T-helper 9 cell (primary cell): Measurements from ENCODE around the gene HHEX.
"Not testable (repeated sequence)": the region's sequence is repeated elsewhere in the genome, so short reads cannot be mapped to it uniquely, and the experiment has no call there.

Experiments used
- DNase-seq: peaks from one replicate; pipeline ENCODE4 v3.0.0-alpha.2; 2020
- total RNA-seq, 2 donors: gene quantifications; one replicate each; lab custom pipeline; 2026; lab: John Stamatoyannopoulos, UW

Gene HHEX
- total RNA-seq, result 0.97 to 1.5 reads per million in 2 donors

DNA sequence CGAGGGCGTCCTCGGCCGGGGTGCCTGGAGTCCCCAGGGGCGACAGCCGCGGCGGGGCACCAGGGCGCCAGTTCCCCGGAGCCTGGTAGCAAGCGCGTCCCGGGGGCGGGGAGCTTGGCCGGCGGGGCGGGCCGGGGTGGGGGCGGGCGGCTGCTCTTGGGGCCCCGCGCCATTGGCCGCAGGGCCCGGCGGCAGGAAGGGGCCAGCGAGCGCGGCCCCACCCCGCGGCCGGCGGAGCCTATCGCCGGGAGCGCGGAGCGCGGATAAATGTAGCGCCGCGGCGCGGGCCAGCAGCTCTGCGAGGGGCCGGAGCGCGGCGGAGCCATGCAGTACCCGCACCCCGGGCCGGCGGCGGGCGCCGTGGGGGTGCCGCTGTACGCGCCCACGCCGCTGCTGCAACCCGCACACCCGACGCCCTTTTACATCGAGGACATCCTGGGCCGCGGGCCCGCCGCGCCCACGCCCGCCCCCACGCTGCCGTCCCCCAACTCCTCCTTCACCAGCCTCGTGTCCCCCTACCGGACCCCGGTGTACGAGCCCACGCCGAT, at the start of gene HHEX:
TSS of gene HHEX (plus strand) at position 293 of the 548 bp plus-strand sequence. CDS start at position 325, 32 bp downstream.
- peak; percentile 22 for DNase-seq

DNA sequence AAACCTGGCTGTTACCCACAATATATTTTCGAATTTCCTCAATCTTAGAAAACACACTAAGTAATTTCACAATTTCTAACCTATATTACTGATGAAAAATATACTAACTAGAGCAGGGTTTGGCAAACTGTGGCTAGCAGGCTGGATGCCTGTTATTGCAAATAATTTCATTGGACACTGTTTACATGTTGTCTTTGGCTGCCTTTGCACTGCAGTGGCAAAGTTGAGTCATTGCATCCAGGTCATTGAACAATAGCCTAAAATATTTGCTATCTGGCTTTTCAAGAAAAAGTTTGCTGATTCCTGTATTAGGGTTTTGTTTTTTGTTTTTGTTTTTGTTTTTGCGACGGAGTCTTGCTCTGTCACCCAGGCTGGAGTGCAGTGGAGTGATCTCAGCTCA, 49.6 kb upstream of the HHEX start:
- DNase-seq, result no peak

DNA sequence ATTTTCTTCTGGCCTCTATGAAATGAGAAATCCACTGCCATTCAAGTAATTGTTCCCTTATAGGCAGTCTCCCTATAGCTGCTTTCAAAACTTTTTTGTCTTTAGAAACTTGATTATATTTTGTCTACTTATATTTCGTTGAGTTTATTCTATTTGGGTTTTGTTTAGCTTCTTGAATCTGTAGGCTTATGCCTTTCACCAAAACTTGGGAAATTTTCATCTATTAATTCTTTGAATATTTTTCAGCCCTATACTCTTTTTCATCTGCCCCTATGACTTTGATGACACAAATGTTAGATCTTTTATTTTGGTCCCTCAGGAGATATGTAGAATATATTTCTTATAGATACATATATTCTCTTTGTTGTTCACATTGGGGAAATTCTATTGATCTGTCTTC, 48.3 kb upstream of the HHEX start:
- no peak for DNase-seq

DNA sequence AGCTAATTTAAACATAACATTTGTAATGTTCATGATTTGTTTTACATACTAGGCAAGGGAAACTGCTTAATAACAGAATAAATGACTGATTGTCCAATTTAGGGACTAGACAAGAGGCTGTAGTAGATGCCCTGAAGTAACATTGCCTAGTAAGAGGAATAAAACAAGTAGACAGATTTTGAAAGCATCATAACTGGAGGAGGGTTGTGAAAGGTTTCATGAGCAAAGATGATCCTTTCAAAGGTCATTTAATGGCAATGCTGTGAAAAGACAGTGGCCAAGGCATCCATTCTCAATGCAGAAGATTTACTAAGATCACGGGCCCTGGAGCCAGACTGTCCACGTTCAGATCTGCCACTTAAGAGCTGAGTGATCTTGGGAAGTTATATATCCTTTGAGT, 44.8 kb upstream of the HHEX start:
- no peak for DNase-seq

DNA sequence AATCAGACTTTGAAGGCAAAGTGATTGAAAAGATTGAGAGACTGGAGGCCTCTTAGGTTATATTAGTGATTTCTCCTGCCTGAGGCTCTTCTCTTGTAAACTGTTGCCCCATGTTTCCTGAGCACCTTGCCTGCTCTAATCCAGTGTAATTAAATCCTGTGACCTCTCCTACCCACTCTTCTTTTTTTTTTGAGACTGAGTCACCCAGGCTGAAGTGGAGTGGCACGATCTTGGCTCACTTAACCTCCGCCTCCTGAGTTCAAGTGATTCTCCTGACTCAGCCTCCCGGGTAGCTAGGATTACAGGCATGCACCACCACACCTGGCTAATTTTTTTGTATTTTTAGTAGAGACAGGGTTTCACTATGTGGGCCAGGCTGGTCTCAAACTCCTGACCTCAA, 38.9 kb upstream of the HHEX start:
- DNase-seq, result not testable (repeated sequence)

DNA sequence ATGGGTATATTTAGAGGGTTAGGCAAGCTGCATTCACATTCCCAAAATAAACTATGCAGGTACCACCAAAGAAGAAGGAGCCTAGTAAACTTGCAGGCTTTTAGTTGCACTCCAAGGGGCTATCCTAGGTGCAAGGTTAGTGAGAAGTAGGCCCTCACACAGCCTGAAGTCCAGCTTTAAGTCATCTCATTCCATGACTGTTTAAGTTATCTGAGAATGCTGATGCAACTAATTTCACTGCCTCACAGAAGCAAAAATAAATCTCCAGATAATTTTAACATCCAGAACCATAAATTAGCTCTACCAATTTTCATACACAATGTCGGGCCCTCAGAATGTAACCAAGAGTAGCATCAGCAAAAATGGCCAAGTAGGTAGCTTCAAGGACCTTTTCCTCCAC, 34.3 kb upstream of the HHEX start:
- DNase-seq, result no peak

DNA sequence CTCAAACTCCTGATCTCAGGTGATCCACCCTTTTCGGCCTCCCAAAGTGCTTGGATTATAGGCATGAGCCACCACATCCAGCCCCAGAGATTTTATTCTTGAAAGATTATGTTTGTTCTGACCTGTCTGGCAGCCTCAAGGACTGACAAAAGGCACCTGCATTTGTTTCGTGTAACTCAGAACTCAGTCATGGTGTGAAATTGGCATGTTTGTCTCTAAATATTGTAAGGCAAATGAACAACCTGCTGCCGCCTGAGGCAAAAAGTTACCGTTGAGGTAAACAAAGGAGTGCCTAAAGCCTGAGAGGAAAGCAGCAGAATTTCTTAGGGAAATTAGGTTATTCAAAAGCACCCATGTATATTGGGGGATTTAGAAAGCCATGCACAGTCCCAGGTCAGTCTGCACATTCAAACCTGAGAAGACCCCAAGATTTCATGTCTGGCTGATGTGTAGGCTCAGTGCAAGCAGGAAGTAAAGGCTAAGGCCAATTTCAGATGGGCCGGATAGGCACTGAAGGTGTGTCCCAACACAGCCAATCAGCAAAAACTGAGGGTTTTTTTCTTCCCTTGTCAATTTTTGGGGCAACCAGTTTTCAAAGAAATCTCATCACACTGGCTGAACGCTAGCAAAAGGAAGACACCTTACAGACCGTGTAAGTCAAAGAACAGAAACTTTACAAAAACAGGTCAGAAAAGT, 33.3 kb upstream of the HHEX start:
- DNase-seq, result no peak

- DNase-seq, result no peak
Measured at GRCh38 chr10:92657024-92657423, 32.7 kb upstream of the HHEX start.

DNA sequence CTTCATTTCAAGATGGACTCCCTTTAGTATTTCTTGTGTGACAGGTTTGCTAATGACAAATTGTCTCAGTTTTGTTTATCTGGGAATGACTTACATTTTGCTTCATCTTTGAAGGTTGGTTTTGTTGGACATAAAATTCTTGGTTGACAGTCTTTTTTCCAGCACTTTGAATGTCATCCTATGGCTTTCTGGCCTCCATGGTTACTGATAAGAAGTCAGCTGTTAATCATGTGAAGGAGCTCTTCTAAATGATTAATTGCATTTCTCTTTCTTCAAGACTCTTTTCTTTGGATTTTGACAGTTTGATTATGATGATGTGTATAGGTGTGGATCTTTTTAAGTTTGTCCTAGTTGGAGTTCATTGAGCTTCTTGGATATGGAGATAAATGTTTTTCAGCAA, 26.9 kb upstream of the HHEX start:
- no peak for DNase-seq

- DNase-seq, result no peak
Measured at GRCh38 chr10:92664322-92664721, 25.4 kb upstream of the HHEX start.

GRCh38 chr10:92667078-92667477, 22.7 kb upstream of the HHEX start:
- DNase-seq, result no peak

DNA sequence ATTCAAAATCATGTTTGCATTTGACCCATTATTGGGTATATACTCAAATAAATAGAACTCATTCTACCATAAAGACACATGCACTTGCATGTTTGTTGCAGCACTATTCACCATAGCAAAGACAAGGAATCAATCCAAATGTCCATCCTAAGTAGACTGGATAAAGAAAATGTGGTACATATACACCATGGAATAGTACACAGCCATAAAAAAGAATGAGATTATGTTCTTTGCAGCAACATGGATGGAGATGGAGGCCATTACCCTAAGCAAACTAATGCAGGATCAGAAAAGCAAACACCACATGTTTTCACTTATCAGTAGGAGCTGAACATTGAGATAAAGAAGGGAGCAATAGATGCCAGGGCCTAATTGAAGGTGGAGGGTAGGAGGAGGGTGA, 12.0 kb upstream of the HHEX start:
- no peak for DNase-seq

GRCh38 chr10:92678206-92678605, 11.5 kb upstream of the HHEX start:
- no peak for DNase-seq

DNA sequence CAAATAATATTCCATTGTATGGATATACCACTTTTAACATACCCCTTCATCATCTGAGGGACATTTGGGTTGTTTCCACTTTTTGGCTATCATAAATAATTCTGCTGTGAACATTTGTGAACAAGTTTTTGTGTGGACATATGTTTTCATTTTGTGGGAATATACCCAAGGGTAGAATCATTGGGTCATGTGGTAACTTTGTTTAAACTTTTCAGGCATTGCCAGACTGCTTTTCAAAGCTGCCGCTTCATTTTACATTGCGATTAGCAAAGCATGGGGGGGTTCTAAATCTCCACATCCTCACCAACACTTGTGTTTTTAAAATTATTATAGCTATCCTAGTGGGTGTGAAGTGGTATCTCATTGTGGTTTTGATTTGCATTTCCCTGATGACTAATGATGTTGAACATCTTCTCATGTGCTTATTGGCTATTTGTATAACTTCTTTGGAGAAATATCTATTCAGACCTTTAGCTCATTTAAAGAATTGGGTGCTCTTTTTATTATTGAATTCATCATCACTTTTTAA, 8.4 kb upstream of the HHEX start:
- no peak for DNase-seq

DNA sequence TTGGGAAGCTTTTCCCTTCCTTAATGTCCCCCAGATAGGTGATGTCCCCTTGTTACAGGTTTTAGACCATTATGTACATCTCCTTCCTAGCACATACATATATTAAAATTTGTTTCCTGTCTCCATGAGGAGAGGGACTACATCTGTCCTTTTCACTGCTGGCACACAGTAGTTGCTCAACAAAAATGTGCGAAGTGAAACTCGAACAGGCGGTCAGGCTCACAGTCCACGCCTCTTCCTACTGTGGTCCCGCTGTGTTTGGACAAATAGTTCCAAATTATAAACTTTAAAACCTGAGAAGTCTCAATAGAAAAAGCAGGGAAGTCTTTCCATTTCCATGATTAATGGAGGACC, 1.2 kb upstream of the HHEX start:
- DNase-seq, result no peak

DNA sequence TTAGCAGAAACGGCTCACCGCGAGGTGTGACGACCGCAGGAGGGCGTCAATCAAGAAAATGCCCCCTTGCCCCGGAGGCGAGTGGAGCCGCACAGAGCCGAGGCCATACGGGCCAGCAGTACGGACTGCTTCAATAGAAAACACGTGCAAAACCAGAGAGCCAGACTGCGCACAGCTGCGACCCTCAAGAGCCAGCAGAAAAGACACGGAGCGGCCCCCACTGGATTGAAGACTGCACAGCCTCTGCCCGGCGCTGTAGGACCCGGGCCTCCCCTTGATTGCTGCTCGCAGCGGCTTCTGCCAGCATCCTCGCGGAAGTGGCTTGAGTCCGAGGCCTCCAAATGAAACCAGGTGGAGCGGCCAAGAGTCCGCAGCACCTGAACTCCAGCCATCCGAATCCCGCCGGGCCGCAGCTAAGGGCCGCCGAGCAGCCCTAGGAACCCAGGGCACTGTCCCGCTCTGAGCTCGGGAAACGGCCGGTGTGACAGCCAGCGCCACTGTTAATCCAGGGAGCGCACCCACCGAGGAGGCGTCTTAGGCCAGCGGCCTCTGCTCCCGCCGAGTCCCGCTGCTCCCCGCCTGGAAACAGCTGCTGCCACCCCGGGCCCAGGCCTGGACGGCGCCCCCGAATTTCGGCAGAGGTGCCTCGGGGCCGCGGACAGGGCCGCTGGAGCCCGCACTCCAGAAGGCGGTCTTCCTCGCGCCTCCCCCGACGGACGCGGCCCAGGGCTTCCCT, 660 bp upstream of the HHEX start:
- no peak for DNase-seq

DNA sequence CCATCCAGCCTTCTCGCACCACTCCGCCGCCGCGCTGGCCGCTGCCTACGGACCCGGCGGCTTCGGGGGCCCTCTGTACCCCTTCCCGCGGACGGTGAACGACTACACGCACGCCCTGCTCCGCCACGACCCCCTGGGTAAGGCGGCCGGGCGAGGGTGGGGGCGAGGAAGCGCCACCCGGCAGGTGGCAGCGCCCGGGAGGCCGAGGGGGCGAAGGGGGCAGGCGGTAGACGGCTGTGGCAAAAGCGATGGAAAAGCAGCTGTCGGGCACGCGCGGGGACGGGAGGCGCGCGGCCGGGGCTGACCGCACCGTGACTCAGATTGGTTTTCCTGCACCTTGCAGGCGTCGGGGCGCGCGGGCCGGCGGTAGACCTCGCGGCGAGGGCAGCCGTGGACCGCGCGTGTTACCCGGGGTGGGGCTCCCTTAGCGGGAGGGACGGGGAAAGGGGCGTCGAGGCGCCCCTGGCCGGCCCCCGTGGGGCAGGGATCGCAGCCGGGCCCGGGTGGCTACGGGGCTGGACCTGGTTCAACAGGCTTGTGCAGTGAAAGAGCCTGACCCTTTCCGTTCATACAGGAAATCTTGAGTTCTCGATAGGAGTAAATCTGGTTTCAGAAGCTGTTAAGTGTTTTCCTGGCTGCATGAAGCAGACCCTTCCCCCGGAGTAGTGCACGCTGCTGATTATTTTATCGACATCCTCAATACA, 608 bp downstream of the HHEX start:
- DNase-seq, result peak; percentile 50

DNA sequence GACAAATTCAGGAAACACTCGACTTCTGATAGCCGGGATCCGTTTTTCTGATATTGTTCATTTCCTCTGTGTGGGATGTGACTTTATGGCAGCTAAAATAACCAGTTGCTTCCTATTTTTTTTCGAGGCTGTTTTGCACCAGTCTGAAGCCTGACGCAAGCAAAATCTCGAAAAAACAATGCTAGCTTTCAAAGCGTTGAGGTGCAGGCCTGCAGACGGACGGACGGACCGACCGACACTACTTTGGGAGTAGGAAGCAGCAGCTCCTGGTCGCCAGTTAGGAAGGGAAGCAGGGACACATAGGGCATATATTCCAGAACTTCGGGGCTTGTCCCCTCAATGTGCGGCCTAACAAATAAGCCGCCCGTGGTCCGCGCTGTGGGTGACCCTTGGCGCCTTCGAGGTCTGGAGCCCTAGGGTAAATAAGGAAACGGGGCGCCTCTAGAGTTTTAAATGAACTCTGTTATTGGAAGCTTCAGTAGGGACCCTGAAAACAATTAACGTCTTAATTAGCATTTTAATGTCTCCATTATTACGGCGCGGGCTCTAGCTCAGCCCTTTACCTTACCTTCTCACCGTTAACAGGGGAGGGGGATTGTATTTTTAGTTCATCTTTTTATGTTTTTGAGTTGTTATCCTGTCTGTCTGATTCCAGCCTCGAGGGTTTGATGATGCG, 1.3 kb downstream of the HHEX start:
- no peak for DNase-seq

DNA sequence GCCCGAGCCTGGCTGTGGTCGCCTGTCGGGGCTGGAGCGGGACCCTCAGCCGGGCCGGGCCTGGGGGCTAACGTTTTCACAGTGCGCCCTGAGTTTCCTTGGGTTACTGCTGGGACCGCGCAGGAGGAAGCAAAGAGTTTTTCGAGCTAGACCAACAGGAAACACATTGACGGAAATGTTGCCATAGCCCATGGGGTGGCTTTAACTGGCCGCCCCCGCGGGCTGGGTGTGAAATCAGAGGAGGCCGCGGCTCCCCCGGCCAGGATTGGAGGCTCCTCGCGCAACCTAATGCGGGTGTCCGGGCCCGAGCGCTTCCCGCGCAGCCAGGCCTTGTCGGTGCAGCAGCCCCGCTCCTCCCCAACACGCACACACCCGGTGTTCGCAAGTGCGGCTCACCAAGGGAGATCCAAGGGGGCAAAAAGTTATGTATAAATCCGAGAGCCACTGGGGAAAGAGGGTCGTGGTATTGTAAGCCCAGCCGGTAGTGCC, 1.9 kb downstream of the HHEX start:
- DNase-seq, result no peak

DNA sequence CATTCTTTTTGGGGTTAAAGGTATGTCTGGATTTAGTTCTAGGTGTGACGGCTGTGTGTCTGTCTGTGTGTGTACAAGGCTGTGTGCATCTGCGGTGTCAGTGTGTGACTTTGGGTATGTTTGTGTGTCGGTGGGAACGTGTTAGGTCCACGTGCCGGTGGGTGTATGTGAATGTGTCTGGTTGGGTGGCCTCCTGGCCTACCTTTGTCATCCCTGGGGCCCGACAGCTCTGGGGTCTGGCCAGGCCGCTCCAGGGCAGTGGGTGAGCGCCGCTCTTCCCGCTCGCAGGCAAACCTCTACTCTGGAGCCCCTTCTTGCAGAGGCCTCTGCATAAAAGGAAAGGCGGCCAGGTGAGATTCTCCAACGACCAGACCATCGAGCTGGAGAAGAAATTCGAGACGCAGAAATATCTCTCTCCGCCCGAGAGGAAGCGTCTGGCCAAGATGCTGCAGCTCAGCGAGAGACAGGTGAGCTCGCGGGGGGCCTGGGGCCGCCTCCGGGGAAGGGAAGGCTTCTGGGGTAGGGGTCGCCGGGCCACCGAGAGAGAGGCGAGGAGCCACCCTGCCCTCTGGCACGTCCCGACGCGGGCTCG, 2.4 kb downstream of the HHEX start:
- no peak for DNase-seq

GRCh38 chr10:92692697-92693533, 3.2 kb downstream of the HHEX start:
- no peak for DNase-seq
